HepG2 (cell line): ENCODE measurements around the gene NEURL1. TPM values are rescaled to one million over a fixed set of nuclear protein-coding genes. Genes with fewer than 3 reads are reported as not detected.

Source experiments
- ATAC-seq: fragments of 200-7000 bp; cut with Tn5 transposase; 3 replicates; pipeline ENCODE4 v1.9.1; 2020; ENCODE audit warnings: mild to moderate bottlenecking, moderate library complexity
- BruUV-seq: library from RNA; stranded (reverse); fragments of 400-500 nt; replicated peaks from 2 replicates; lab custom pipeline; 2021; lab: Mats Ljungman, UMichigan
- CTCF ChIA-PET: fragments of 300-600 bp; formaldehyde crosslinking; extraction: SDS; loops from one replicate; lab custom pipeline; 2021; ENCODE audit warnings: low total read pairs, inconsistent platforms, low intra/inter-chr PET ratio; lab: Yijun Ruan, JAX
- POLR2A ChIA-PET: fragments of 350-600 bp; sonication (Branson Sonifier 250); formaldehyde crosslinking; loops from one replicate; lab custom pipeline; 2020; ENCODE audit warnings: antibody characterized with exemption, inconsistent platforms; lab: Yijun Ruan, JAX
- DNase-seq: peaks from one replicate; pipeline ENCODE4 v3.0.0-alpha.2; 2015; ENCODE audit warnings: low spot score
- FAIRE-seq: peaks from 3 replicates; lab custom pipeline; 2011; peaks lifted over from hg19 to GRCh38; lab: Jason Lieb, UNC
- H2AFZ ChIP-seq: one replicate; pipeline ENCODE4 v1.6.1; 2011; ENCODE audit warnings: low read length, inconsistent platforms
- H3K27ac ChIP-seq: fragments of 300-600 bp; 3 replicates; pipeline ENCODE4 v1.8.0; 2011; ENCODE audit warnings: mixed run types, mild to moderate bottlenecking, mixed read lengths, low read length, inconsistent platforms; ENCODE audit not compliant: insufficient read depth; ENCODE audit errors: extremely low read length
- H3K27me3 ChIP-seq, 2 experiments: fragments of 200-600 bp in 1 of 2; 2 replicates in 1 of 2; 3 replicates in 1 of 2; pipeline versions ENCODE4 v1.6.0 to v1.8.0; 2011; ENCODE audit warnings: low read length in 2 of 2, mild to moderate bottlenecking in 2 of 2, moderate library complexity in 2 of 2, inconsistent platforms in 1 of 2; ENCODE audit not compliant: insufficient read depth in 2 of 2, control insufficient read depth in 1 of 2
- H3K36me3 ChIP-seq, 2 experiments: fragments of 200-600 bp in 1 of 2; replicated peaks in 1 of 2; 2 replicates in 1 of 2; 3 replicates in 1 of 2; pipeline versions ENCODE4 v1.5.1 to v1.8.0; 2011; ENCODE audit warnings: low read length in 2 of 2, inconsistent platforms in 1 of 2; ENCODE audit not compliant: insufficient read depth in 2 of 2, control insufficient read depth in 1 of 2
- H3K4me1 ChIP-seq: 2 replicates; pipeline ENCODE4 v1.5.1; 2012; ENCODE audit warnings: low read length, inconsistent platforms; ENCODE audit not compliant: insufficient read depth
- H3K4me2 ChIP-seq: 2 replicates; pipeline ENCODE4 v1.6.0; 2011; ENCODE audit warnings: low read depth, low read length, inconsistent platforms
- H3K4me3 ChIP-seq, 3 experiments: fragments of 200-600 bp in 1 of 3; sonication (generic), shearing (Covaris generic) in 1 of 3; replicated peaks in 1 of 3; 2 replicates each; pipeline ENCODE4 v1.5.1; 2011 to 2016; ENCODE audit warnings: low read length in 3 of 3, inconsistent platforms in 2 of 3, low read depth in 2 of 3, mild to moderate bottlenecking in 2 of 3, control low read depth in 1 of 3, mixed read lengths in 1 of 3; ENCODE audit not compliant: insufficient read depth in 1 of 3
- H3K79me2 ChIP-seq: one replicate; pipeline ENCODE4 v1.6.1; 2011; ENCODE audit warnings: low read length, inconsistent platforms; ENCODE audit not compliant: insufficient read depth
- H3K9ac ChIP-seq: 2 replicates; pipeline ENCODE4 v1.6.0; 2011; ENCODE audit warnings: mild to moderate bottlenecking, low read depth, low read length, inconsistent platforms; ENCODE audit not compliant: insufficient read depth
- H3K9me3 ChIP-seq: 2 replicates; pipeline ENCODE4 v1.5.1; 2012; ENCODE audit warnings: mild to moderate bottlenecking, low read length
- H4K20me1 ChIP-seq: 2 replicates; pipeline ENCODE4 v1.6.0; 2011; ENCODE audit warnings: inconsistent platforms, mild to moderate bottlenecking, low read length, moderate library complexity; ENCODE audit not compliant: insufficient read depth
- ATF4 ChIP-seq, 2 experiments: fragments of 450-650 bp in 1 of 2; sonication (generic) in 1 of 2; formaldehyde crosslinking; IDR thresholded peaks; 2 replicates each; pipeline versions ENCODE4 v1.5.0 to v1.8.0; 2020 to 2022; ENCODE audit warnings: mild to moderate bottlenecking in 1 of 2, missing genetic modification reagents in 1 of 2
- ATF6 ChIP-seq: sonication (generic); formaldehyde crosslinking; conservative IDR thresholded peaks from 2 replicates; pipeline ENCODE4 v1.4.0; 2020; ENCODE audit warnings: missing genetic modification reagents
- EP300 ChIP-seq, 3 experiments: sonication (generic) in 1 of 3; formaldehyde crosslinking in 1 of 3; IDR thresholded peaks; 2 replicates each; pipeline versions ENCODE4 v1.5.1 to v1.6.1; 2011 to 2020; ENCODE audit warnings: low read depth in 2 of 3, low read length in 2 of 3, borderline replicate concordance in 1 of 3, improper control_type of control experiment in 1 of 3, mild to moderate bottlenecking in 1 of 3, missing genetic modification reagents in 1 of 3, moderate library complexity in 1 of 3
- NCOA1 ChIP-seq: sonication (generic); formaldehyde crosslinking; IDR thresholded peaks from 2 replicates; pipeline ENCODE4 v1.9.0; 2021; ENCODE audit warnings: missing genetic modification reagents
- POLR2A ChIP-seq, 2 experiments: IDR thresholded peaks; 2 replicates each; pipeline ENCODE4 v1.6.1; 2011; ENCODE audit warnings: low read depth in 2 of 2, low read length in 2 of 2, mild to moderate bottlenecking in 1 of 2, moderate library complexity in 1 of 2; ENCODE audit not compliant: insufficient read depth in 1 of 2
- RBAK ChIP-seq: sonication (generic); formaldehyde crosslinking; IDR thresholded peaks from 2 replicates; pipeline ENCODE4 v1.5.1; 2020; ENCODE audit warnings: mild to moderate bottlenecking, missing genetic modification reagents
- REST ChIP-seq, 2 experiments: IDR thresholded peaks; 2 replicates each; pipeline ENCODE4 v1.6.1; 2011 to 2012; ENCODE audit warnings: low read length in 2 of 2, borderline replicate concordance in 1 of 2, low read depth in 1 of 2, mild to moderate bottlenecking in 1 of 2, moderate library complexity in 1 of 2
- THAP11 ChIP-seq: IDR thresholded peaks from 2 replicates; pipeline ENCODE4 v1.6.1; 2016; ENCODE audit warnings: missing biosample characterization, missing genetic modification reagents
- ZNF251 ChIP-seq: sonication (generic); formaldehyde crosslinking; IDR thresholded peaks from 2 replicates; pipeline ENCODE4 v1.9.0; 2021; ENCODE audit warnings: mild to moderate bottlenecking, missing genetic modification reagents
- ZNF570 ChIP-seq: sonication (generic); formaldehyde crosslinking; IDR thresholded peaks from 2 replicates; pipeline ENCODE4 v1.4.0; 2020; ENCODE audit warnings: mild to moderate bottlenecking, missing genetic modification reagents, borderline replicate concordance
- WGBS: methylation state at CpG from one replicate; pipeline ENCODE4 v1.1.6; 2017; ENCODE audit warnings: low lambda C conversion rate; 5-methylcytosine and 5-hydroxymethylcytosine counted together
- in situ Hi-C: cut with HindIII; loops from 2 replicates; pipeline ENCODE4 v1.10.0; 2017; ENCODE audit warnings: low pct_unique_long_range_greater_than_20kb; ENCODE audit not compliant: extremely low pct_ligation_motif_present
- intact Hi-C: fragments of 100-400 bp; cut with micrococcal nuclease; formaldehyde crosslinking; loops from one replicate; pipeline ENCODE4 v1.10.0; 2022; ENCODE audit not compliant: unreplicated experiment
- polyA plus RNA-seq, 8 experiments: library from polyadenylated mRNA; depleted of rRNA in 3 of 8; stranded (reverse) in 7 of 8; unstranded in 1 of 8; fragments of >200 nt; fragmentation: Illumina TruSeq in 4 of 8; extraction: Trizol in 4 of 8; gene quantifications; 2 replicates each; pipeline versions ENCODE4 v1.2.1 to v1.2.3, GENCODE V29; 2011 to 2016; ENCODE audit warnings: low read depth in 4 of 8, missing spikeins in 1 of 8, mixed read lengths in 1 of 8; ENCODE audit not compliant: insufficient read depth in 1 of 8
- total RNA-seq, 5 experiments: library from RNA; depleted of rRNA; stranded (reverse); fragments of >200 nt; fragmentation: Illumina TruSeq; extraction: Trizol; gene quantifications; 2 replicates each; pipeline ENCODE4 v1.2.3, GENCODE V29; 2016; ENCODE audit warnings: low read depth in 1 of 5

Gene NEURL1
- total and polyA plus RNA-seq, 2 of the 13 experiments (the other 11 are each of a cell fraction or from before 2014, with no cell fraction given), result not detected

GRCh38 chr10:103582331-103583123, 89.0 kb downstream of the NEURL1 start:
- WGBS, result 38% methylated on average over 13 of the region's 13 CpGs
- peaks cover 2 to 23% of the 10 kb centered on the region in 2 experiments for H3K27me3 ChIP-seq
- TF ChIP-seq ZNF251 (CRISPR knock-in tag), result no peak
- TF ChIP-seq THAP11 (CRISPR knock-in tag), result no peak
- no peak for TF ChIP-seq ATF4 (CRISPR knock-in tag; IDR thresholded peaks at IDR 0.05)
- no peak for TF ChIP-seq ATF6 (CRISPR knock-in tag)
- no peak for TF ChIP-seq POLR2A (IDR thresholded peaks at IDR 0.05; ENCODE audit: insufficient read depth in 1 of 2, low read depth in 2 of 2, low read length in 2 of 2)
- no peak for TF ChIP-seq NCOA1 (CRISPR knock-in tag)
- no peak for TF ChIP-seq EP300 (IDR thresholded peaks at IDR 0.05; ENCODE audit: low read depth in 2 of 2, low read length in 2 of 2)
- TF ChIP-seq EP300 (CRISPR knock-in tag; IDR thresholded peaks at IDR 0.05; ENCODE audit: borderline replicate concordance), result no peak
- no peak for TF ChIP-seq ZNF570 (CRISPR knock-in tag)
- no peak for TF ChIP-seq RBAK (CRISPR knock-in tag)
- TF ChIP-seq REST (IDR thresholded peaks at IDR 0.05; ENCODE audit: borderline replicate concordance in 1 of 2, low read depth in 1 of 2, low read length in 2 of 2), result no peak
- DNase-seq (peak; percentile 15), FAIRE-seq (no peak), ATAC-seq (no peak)
- no peaks in the 10 kb centered on the region for H4K20me1 ChIP-seq
- in situ Hi-C loops, result no loop called here
- H3K27ac ChIP-seq, result no peak overlapping the region
- ChIA-PET CTCF (no interaction called here), POLR2A (no interaction called here)
- H3K9ac ChIP-seq, result no peak overlapping the region
- H3K4me3 ChIP-seq, result no peak overlapping the region
- H3K4me2 ChIP-seq, result no peak overlapping the region
- no peak overlapping the region for H2AFZ ChIP-seq
- H3K36me3 ChIP-seq, result no peaks in the 10 kb centered on the region
- H3K79me2 ChIP-seq, result no peaks in the 10 kb centered on the region
- H3K4me1 ChIP-seq, result peaks cover 48% of the 10 kb centered on the region
- intact Hi-C loops, result no loop called here
- no peaks in the 10 kb centered on the region; the same call in 1 of the 2 replicates for H3K9me3 ChIP-seq
- no TSS peak for BruUV-seq
